K562 (cell line): Measurements from ENCODE around the gene HINT2. TPM values are rescaled to one million over a fixed set of nuclear protein-coding genes. Genes with fewer than 3 reads are reported as not detected.

ENCODE experiments used
- ESRRB ChIP-seq: fragments of 250-450 bp; sonication (Bioruptor Pico); IDR thresholded peaks from 2 replicates; pipeline ENCODE4 v1.5.0; 2020; ENCODE audit warnings: mild to moderate bottlenecking, moderate library complexity, borderline replicate concordance
- FOXK2 ChIP-seq, 2 experiments: fragments of 450-650 bp; IDR thresholded peaks in 1 of 2; conservative IDR thresholded peaks in 1 of 2; 2 replicates each; pipeline ENCODE4 v1.6.1; 2016; ENCODE audit warnings: low read depth in 2 of 2, mild to moderate bottlenecking in 1 of 2
- KDM5B ChIP-seq: fragments of 200-600 bp; sonication (generic); IDR thresholded peaks from 2 replicates; pipeline ENCODE4 v1.6.1; 2012; ENCODE audit warnings: low read depth, mild to moderate bottlenecking, moderate library complexity, low read length, control low read depth, inconsistent platforms; ENCODE audit not compliant: insufficient replicate concordance
- LCOR ChIP-seq: sonication (generic); formaldehyde crosslinking; IDR thresholded peaks from 2 replicates; pipeline ENCODE4 v1.8.0; 2022; ENCODE audit warnings: mild to moderate bottlenecking, missing genetic modification reagents
- MXI1 ChIP-seq: IDR thresholded peaks from 2 replicates; pipeline ENCODE4 v1.6.1; 2011; ENCODE audit warnings: low read depth, mild to moderate bottlenecking, improper control_type of control experiment, low read length
- NCOR1 ChIP-seq: fragments of 450-650 bp; IDR thresholded peaks from 2 replicates; pipeline ENCODE4 v1.6.1; 2016; ENCODE audit warnings: mild to moderate bottlenecking, moderate library complexity
- NR2C1 ChIP-seq, 2 experiments: fragments of 450-650 bp; IDR thresholded peaks; 2 replicates each; pipeline ENCODE4 v1.6.1; 2017; ENCODE audit warnings: mild to moderate bottlenecking in 2 of 2, antibody characterized with exemption in 1 of 2, inconsistent platforms in 1 of 2, missing compliant biosample characterization in 1 of 2, missing genetic modification characterization in 1 of 2
- PHF20 ChIP-seq: fragments of 450-650 bp; IDR thresholded peaks from 2 replicates; pipeline ENCODE4 v1.6.1; 2018; ENCODE audit not compliant: partially characterized antibody
- PKNOX1 ChIP-seq: fragments of 450-650 bp; IDR thresholded peaks from 2 replicates; pipeline ENCODE4 v1.6.1; 2016
- SAP30 ChIP-seq: fragments of 200-600 bp; sonication (generic); IDR thresholded peaks from 2 replicates; pipeline ENCODE4 v1.6.1; 2012; ENCODE audit warnings: borderline replicate concordance, low read depth, mild to moderate bottlenecking, moderate library complexity, low read length, control low read depth, inconsistent platforms; ENCODE audit not compliant: insufficient read depth, poor library complexity, severe bottlenecking
- SP1 ChIP-seq: sonication (generic); formaldehyde crosslinking; IDR thresholded peaks from 2 replicates; pipeline ENCODE4 v1.8.1; 2022; ENCODE audit warnings: mild to moderate bottlenecking, missing genetic modification reagents
- TEAD1 ChIP-seq, 2 experiments: fragments of 450-650 bp in 1 of 2; sonication (generic) in 1 of 2; formaldehyde crosslinking; IDR thresholded peaks; 2 replicates each; pipeline versions ENCODE4 v1.4.0 to v1.8.0; 2020 to 2022; ENCODE audit warnings: mild to moderate bottlenecking in 2 of 2, missing genetic modification reagents in 1 of 2
- TFAP4 ChIP-seq: sonication (generic); formaldehyde crosslinking; IDR thresholded peaks from 2 replicates; pipeline ENCODE4 v1.8.0; 2022; ENCODE audit warnings: missing genetic modification reagents, mild to moderate bottlenecking, moderate library complexity, borderline replicate concordance
- TRIM24 ChIP-seq, 2 experiments: fragments of 450-650 bp; IDR thresholded peaks; 2 replicates each; pipeline ENCODE4 v1.6.1; 2016
- YY1 ChIP-seq, 3 experiments: IDR thresholded peaks; 2 replicates each; pipeline ENCODE4 v1.6.1; 2011; ENCODE audit warnings: low read length in 2 of 3, mild to moderate bottlenecking in 2 of 3, moderate library complexity in 2 of 3, borderline replicate concordance in 1 of 3, control low read depth in 1 of 3, low read depth in 1 of 3; ENCODE audit not compliant: insufficient read depth in 3 of 3, insufficient replicate concordance in 2 of 3, control insufficient read depth in 1 of 3, insufficient read length in 1 of 3; ENCODE audit errors: extremely low read depth in 1 of 3
- polyA plus RNA-seq, 8 experiments: library from polyadenylated mRNA; depleted of rRNA in 4 of 8; stranded (reverse) in 5 of 8; unstranded in 3 of 8; fragments of >200 nt; fragmentation: Nextera tagmentation in 2 of 8; fragmentation: Illumina TruSeq in 1 of 8; extraction: Ambion mirVana in 2 of 8; extraction: Trizol in 1 of 8; gene quantifications; 2 replicates each; pipeline versions ENCODE4 v1.2.1 to v1.2.3, GENCODE V29; 2011 to 2014; ENCODE audit warnings: inconsistent platforms in 1 of 8, missing spikeins in 1 of 8
- total RNA-seq, 7 experiments: library from RNA; depleted of rRNA in 6 of 7; stranded (reverse); fragments of >200 nt in 6 of 7; fragmentation: Illumina TruSeq in 2 of 7; extraction: Trizol in 2 of 7; gene quantifications; 2 replicates each; pipeline versions ENCODE4 v1.2.1 to v1.2.3, GENCODE V29; 2011 to 2021; ENCODE audit warnings: low replicate concordance in 1 of 7
- TF ChIP-seq, protein P1 (sequence below): fragments of 450-650 bp; IDR thresholded peaks from 2 replicates; pipeline ENCODE4 v1.7.1; 2018; ENCODE audit warnings: mild to moderate bottlenecking, low read depth; ENCODE audit not compliant: partially characterized antibody
- TF ChIP-seq, protein P2 (sequence below): fragments of 250-450 bp; sonication (Bioruptor Pico); IDR thresholded peaks from 2 replicates; pipeline ENCODE4 v1.9.0; 2021; ENCODE audit warnings: mild to moderate bottlenecking, inconsistent platforms

HINT2 gene
- total and polyA plus RNA-seq, 9 of the 15 experiments (the other 6 are each of a cell fraction or from before 2014, with no cell fraction given), result 5.6 to 44.1 (median 27.9) TPM

DNA sequence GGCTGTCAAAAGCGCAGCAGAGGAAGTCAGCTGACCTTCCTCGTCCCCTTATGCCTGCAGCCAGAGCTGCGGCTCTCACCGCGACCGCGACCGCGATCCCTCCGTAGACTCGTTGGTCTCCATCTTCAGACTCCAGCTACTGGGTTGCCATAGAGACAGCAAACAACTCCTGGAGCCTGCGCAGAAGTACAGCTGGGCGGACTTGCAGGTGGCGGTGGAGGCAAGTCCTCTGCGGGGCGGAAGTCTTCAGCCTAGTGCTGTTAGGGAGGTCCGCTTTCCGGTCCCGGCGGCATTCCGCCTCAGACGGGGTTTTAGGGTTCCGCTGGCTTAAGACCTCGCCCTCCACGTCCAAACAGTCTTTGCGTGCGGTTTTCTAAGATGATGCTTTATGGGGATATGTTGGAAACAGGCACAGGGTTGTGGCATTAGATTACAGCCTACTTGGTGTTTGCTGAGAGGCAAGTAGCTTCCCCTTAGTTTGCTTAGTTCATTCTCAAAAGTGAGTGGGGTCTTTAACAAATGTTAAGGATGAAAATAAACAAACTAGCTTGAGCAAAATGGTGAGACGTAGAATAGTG lies 2.7 kb downstream of the HINT2 start, which contains the start of gene SPAG8 (continued):
- TF ChIP-seq TRIM24 (IDR thresholded peaks at IDR 0.05) (peak in 1 of 2 experiments; percentile 95; a peak in 2 of 4 replicates), PKNOX1 (peak; percentile 60; the same call in 1 of the 2 replicates), TEAD1 (CRISPR knock-in tag; IDR thresholded peaks at IDR 0.05) (peak in 1 of 2 experiments; percentile 48; a peak in 1 of 4 replicates), FOXK2 (conservative IDR thresholded peaks at IDR 0.05 in 1 of 2, IDR thresholded peaks at IDR 0.05 in 1 of 2; ENCODE audit: low read depth in 2 of 2) (no peak), SAP30 (peak; percentile 55), SP1 (CRISPR knock-in tag) (0 out of 2 replicates have a peak, but pooled peaks have one; percentile 29), NCOR1 (peak; percentile 76), TFAP4 (peak; percentile 89), YY1 (IDR thresholded peaks at IDR 0.05; ENCODE audit: borderline replicate concordance in 1 of 3, control insufficient read depth in 1 of 3, extremely low read depth in 1 of 3, insufficient read depth in 3 of 3, insufficient read length in 1 of 3, insufficient replicate concordance in 2 of 3, low read depth in 1 of 3, low read length in 2 of 3) (peak in 2 of 3 experiments; percentile 49 to 58), KDM5B (no peak), NR2C1 (IDR thresholded peaks at IDR 0.05) (no peak; the same call in 1 of the 2 replicates), NR2C1 (tag; IDR thresholded peaks at IDR 0.05) (peak; percentile 80), LCOR (CRISPR knock-in tag) (no peak), ESRRB (CRISPR knock-in tag) (no peak), PHF20 (peak; percentile 36), MXI1 (peak; percentile 69; the same call in 1 of the 2 replicates)
- TF ChIP-seq, protein P1, sequence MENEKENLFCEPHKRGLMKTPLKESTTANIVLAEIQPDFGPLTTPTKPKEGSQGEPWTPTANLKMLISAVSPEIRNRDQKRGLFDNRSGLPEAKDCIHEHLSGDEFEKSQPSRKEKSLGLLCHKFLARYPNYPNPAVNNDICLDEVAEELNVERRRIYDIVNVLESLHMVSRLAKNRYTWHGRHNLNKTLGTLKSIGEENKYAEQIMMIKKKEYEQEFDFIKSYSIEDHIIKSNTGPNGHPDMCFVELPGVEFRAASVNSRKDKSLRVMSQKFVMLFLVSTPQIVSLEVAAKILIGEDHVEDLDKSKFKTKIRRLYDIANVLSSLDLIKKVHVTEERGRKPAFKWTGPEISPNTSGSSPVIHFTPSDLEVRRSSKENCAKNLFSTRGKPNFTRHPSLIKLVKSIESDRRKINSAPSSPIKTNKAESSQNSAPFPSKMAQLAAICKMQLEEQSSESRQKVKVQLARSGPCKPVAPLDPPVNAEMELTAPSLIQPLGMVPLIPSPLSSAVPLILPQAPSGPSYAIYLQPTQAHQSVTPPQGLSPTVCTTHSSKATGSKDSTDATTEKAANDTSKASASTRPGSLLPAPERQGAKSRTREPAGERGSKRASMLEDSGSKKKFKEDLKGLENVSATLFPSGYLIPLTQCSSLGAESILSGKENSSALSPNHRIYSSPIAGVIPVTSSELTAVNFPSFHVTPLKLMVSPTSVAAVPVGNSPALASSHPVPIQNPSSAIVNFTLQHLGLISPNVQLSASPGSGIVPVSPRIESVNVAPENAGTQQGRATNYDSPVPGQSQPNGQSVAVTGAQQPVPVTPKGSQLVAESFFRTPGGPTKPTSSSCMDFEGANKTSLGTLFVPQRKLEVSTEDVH, result peak; percentile 84
- TF ChIP-seq, protein P2, sequence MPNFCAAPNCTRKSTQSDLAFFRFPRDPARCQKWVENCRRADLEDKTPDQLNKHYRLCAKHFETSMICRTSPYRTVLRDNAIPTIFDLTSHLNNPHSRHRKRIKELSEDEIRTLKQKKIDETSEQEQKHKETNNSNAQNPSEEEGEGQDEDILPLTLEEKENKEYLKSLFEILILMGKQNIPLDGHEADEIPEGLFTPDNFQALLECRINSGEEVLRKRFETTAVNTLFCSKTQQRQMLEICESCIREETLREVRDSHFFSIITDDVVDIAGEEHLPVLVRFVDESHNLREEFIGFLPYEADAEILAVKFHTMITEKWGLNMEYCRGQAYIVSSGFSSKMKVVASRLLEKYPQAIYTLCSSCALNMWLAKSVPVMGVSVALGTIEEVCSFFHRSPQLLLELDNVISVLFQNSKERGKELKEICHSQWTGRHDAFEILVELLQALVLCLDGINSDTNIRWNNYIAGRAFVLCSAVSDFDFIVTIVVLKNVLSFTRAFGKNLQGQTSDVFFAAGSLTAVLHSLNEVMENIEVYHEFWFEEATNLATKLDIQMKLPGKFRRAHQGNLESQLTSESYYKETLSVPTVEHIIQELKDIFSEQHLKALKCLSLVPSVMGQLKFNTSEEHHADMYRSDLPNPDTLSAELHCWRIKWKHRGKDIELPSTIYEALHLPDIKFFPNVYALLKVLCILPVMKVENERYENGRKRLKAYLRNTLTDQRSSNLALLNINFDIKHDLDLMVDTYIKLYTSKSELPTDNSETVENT (CRISPR knock-in tag), result no peak
